OCI-LY3 (cell line): Measurements from ENCODE around the gene PPME1.

ENCODE experiments used
- EZH2phosphoT487 ChIP-seq: fragments of 200-600 bp; shearing (Covaris generic); IDR thresholded peaks from 2 replicates; pipeline ENCODE4 v1.6.1; 2018; ENCODE audit warnings: antibody characterized with exemption, mixed run types, low read depth
- TF ChIP-seq, protein P1 (sequence below): fragments of 200-600, 300-600 bp; sonication (generic); IDR thresholded peaks from 2 replicates; pipeline ENCODE4 v1.5.1; 2014; ENCODE audit warnings: antibody characterized with exemption, low read length, low read depth

DNA sequence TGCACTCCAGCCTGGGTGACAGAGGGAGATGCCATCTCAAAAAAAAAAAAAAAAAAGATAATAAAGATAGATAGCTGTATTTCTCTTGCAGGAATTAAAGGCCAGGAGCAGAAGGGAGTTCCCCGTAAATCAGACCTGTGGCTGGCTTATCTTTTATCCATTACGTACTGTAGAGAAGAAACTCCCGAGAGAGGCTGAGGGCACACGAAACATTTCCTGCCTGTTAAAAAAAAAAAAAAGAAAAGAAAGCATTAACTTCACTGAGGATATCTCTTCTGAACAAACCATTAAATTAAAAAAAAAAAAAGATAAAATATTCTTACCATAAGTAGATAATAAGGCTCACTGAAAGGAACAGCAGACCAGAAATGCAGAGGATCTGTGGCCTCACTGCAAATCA lies 117.8 kb downstream of the PPME1 start:
- TF ChIP-seq, protein P1, sequence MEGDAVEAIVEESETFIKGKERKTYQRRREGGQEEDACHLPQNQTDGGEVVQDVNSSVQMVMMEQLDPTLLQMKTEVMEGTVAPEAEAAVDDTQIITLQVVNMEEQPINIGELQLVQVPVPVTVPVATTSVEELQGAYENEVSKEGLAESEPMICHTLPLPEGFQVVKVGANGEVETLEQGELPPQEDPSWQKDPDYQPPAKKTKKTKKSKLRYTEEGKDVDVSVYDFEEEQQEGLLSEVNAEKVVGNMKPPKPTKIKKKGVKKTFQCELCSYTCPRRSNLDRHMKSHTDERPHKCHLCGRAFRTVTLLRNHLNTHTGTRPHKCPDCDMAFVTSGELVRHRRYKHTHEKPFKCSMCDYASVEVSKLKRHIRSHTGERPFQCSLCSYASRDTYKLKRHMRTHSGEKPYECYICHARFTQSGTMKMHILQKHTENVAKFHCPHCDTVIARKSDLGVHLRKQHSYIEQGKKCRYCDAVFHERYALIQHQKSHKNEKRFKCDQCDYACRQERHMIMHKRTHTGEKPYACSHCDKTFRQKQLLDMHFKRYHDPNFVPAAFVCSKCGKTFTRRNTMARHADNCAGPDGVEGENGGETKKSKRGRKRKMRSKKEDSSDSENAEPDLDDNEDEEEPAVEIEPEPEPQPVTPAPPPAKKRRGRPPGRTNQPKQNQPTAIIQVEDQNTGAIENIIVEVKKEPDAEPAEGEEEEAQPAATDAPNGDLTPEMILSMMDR: no peak
- TF ChIP-seq EZH2phosphoT487: no peak
